ENCODE results near the gene DENND2A.
"Not testable (repeated sequence)": the region's sequence is repeated elsewhere in the genome, so short reads cannot be mapped to it uniquely, and the experiment has no call there.

The DENND2A gene

DNA sequence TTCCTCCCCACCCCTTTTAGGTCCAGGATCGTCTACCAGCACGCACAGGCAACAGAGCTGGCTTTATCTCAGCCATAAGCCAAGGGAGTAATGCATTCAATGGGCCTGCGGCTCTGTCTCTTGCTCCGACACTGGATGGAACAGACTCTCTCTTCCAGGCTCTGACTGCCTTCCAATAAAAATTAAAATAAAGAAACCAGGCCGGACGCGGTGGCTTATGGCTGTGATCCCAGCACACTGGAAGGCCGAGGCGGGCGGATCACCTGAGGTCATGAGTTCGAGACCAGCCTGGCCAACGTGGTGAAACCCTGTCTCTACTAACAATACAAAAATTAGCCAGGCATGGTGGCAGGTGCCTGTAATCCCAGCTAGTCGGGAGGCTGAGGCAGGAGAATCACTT is 4.1 kb upstream of the DENND2A start:
- DNase-seq, result not testable (repeated sequence)

DNA sequence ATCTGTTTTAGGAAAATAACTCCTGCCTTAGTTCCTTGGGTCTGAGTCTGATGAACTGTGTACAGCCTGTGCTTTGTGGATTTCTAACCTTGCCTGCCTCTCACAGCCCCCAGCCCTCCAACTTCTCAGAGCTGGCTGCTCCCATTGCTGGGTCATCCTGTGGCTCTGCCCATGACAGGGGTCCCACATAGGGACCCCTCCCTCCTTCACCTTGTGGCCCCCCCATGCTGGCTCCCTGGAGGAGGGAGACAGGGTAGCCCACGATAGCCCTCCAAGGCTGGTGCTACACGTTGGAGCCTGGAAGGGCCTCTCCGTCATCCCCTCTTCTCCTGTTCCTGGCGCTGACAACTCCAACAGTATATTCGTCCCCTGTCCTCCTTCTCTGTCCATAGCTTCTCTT is 2.8 kb upstream of the DENND2A start:
- DNase-seq, result no peak

DNA sequence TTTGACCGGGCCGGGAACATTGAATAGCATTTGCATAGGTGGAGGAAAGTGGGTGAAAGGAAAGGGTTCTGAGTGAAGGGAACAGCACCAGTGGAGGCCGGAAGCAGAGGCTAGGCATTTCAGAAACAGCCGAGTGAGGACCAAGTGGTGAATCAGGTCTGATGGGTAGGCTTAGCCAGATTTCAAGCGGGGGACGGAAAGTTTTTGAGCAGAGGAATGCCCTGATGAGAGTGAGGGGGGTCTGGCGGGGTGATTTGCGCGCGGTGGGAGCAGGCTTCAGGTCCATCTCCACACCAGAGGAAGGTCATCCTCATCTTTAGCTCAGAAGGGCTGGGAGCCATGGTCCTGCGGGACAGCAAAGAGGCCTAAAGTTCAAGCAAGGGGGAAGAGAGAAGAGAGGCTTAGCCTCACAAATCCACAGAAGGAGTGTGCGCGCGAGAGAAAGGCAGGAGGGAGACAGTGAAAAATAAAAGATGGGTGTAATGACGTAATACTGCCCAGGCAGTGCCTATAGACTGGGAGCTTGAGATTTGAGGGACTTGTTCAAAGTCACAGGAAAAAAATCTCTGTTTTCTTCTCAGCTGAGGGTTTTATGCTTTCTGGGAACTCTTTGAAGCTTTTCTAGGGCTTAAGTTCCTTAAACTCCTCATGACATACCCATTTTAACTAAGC is 1.0 kb upstream of the DENND2A start:
- DNase-seq, result no peak

DNA sequence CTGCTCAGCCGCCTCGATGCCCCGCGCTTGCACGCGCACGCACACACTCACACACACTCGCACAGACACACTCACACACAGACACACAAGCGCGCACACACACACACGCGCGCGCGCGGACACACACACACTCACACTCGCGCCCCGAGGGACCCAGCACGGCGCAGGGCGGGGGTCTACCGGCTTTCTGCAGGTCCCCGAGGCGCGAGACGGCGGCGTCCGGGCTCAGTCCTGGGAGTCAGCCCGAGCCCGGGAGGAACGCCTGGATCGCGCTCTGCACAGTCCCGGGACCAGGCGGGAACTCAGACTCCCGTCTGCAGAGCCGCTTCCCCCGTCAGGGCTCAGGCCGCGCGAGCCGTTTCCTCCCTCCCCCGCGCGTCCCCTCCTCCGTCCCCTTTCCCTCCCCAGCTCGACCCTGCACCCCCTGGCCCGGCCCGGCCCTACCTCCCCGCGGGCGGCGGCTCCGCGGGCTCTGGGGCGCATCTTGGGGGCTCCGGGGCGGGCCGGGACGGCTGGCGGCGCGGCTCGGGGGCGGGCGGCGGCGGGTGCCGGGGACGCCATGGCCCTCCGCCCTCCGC is 464 bp downstream of the DENND2A start:
- DNase-seq, result peak in 1 of 2 experiments; percentile 24

DNA sequence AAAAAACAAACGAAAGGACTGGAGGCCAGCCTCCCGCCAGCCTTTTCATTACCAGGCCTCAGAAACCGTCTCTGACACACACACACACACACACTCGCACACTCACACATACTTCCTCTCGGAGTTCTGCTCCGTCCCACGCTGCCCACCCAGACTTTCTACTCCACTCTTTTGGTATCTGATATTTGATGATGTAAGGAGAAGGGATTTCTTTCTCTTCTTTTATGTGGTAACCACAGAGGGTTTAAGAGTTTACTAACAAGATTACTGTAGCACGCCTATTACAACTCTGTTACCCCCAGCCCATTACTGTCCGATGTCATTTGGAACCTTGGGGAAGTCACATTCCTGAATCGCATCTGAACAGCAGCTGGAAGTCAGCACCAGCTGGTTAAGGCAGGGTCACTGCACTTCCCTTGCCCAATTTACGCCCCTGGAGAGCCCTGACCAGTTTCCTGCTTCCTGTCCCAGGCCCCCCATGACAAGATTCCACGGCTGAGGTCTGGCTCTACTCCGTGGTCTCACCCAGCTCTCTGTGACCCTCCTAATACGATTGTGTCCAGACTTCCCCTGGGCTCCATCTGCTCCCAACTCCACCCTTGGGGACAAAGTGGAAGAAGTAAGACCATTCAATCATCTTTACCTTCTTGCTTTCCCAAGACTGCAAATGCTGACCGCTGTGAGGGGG is 1.1 kb downstream of the DENND2A start:
- no peak for DNase-seq

DNA sequence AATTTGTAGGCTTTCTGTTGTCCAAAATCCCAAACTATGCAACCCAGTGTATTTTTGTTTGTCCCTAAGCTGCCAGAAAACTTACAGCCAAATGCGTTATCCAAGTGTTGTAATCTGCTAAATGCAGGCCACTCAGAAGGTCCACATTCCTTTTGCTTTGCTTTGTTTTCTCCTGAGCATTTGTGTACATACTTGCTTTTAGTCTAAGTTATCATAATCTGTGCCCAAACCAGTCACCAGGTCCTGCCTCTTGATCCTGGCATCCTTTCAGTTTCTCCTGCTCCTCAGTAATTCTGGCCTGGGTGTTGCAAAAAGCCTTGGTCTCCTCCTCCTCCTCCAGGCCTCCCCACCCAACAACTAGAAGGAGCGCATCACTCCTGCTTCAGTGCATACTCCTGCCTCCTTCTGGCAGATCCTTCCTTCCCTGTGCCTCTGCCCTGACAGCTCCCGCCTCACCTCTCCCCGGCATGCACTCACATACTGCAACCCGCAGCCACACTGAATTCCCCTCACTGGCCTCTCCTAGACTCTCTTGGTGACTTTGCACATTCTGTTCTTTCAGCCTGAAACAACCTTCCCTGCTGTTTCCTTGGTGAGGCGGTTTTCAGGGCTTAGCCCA is 2.3 kb downstream of the DENND2A start:
- no peak for DNase-seq

DNA sequence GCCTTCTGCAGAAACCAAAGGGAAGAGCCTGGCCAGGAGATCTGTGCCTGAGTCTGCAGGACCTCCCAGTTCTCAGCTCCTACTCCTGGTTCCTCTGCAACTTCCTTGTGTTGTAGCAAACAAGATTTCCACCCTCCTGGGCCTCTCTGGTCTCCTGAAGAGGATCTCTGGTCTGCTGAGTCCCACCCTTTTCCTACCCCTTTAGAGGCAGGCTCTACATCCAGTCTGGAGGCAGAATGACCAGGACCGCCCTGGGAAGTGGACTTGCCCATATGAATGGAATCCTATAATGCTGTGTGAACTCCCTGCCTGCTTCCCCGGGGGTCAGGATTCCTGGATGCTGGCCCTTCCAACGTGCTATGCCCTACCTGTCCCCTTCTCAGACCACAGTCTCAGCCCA is 3.2 kb downstream of the DENND2A start:
- DNase-seq, result no peak

DNA sequence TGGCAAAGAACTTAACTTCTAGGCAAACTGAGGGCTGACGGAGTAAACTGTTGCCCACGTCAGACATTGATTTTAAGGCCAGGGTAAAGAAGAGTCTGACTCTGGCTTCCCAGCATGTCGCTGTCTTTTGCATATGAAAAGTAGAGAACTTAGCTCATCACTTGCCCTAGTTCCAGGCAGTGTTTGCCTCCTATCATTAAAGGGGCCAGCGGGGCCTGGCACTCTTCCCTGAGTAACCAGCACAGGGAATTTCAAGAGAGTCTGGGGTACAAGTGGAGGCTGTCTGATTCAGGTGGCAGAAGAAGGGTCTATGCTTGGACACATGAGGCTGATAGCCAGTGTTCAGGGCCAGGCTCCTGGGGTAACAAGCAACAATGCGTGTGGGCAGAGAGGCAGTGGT is 4.8 kb downstream of the DENND2A start:
- no peak for DNase-seq

DNA sequence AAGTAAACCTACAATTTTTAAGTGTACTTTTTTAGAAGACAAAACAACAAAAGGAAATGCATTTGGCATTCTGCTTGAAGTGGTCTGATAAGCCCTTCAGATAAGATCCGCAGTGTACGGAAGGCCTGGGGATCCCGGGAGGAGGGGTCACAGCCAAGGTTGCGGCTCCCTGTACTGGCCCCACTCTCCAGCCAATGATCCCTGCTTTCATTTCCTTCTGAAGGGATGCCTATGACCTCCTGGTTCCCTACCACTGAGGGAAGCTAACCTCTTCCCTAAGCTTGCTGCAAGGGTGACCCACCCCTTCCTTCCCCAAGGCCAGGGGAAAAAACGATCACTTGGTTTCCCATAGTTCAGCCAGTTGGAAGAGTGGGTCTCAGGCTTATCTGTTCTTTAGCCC is 5.3 kb downstream of the DENND2A start:
- no peak for DNase-seq

DNA sequence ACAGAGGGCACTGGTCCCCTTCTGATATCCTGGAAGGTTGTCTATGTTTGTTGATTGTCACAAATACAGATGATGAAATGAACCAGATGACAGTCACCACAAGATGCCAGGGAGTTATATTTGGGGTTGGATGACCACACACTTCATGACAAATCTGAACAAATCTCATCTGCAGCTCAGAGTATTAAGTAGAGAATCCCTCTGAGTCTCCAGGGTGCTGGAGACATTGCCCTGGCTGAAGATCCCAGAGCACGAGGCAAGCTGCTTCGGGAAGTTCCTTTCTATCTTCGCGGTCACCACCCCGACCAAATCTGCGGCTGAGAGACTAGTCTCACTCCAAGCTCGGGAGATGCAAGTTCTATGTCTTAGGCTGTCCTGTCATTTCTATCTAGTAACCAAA is 9.0 kb downstream of the DENND2A start:
- no peak for DNase-seq

DNA sequence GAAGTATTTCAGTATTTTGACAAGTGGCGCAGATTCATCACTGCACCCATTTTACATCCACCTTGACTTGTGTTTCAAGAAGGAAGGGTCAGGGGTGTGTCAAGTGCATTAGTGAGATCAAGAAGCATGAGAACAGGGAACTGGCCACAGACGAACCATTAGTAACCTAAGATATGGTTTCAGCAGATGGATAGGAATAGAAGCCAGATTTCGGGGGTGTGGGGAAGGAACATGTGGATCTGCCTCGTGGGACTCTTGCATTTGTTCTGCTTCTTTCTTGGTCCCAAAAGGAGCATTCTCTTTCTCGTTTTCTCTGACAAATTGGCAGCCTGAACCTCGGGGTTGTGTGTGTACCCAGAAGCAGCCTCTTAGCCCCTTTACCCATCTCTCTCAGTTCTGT is 9.6 kb downstream of the DENND2A start:
- no peak for DNase-seq

DNA sequence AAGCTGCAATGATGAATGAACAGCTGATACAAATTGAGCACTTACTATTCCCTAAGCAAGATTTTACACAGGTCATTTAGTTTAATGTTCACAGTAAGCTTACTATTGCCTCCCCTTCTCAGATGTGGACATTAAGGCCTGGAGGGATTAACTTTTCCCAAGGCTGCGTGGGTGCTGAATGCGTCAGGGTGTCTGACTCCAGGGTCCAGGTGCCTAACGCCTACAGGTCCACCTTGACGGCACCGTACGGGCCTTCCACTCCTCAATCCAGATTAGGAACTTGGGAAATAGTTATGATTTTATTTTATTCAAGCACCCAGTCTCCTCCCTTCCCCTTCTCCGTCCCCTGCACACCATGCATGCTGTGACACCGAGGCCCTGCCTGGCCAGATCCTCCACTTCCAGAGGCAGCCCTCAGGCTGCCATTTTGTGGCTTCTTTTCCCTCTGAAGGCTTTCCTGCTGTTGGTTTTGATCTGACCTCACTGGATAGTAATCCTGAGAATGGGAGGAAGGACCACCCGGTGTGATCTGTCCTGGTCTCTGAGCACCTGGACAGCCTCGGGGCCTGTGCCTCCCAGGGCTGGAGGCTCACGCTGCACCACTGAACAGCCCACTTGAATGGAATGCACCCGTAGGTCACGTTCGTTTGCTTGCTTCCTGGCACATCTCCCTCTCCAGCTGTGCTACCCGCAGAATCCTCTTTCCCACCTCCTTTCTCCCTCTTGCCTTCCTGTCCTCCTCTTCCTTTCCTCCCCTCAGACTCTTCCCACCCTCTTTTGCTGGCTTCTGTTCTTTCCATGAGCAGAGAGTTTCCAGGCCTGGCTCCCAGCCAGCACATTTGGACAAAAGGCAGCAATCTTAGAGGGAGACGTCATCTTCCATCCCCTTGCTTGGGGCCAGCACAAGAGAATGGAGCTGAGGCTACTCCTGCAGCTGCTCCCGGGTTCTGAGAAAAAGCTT is 14.4 kb downstream of the DENND2A start:
- DNase-seq, result peak; percentile 36 to 86

DNA sequence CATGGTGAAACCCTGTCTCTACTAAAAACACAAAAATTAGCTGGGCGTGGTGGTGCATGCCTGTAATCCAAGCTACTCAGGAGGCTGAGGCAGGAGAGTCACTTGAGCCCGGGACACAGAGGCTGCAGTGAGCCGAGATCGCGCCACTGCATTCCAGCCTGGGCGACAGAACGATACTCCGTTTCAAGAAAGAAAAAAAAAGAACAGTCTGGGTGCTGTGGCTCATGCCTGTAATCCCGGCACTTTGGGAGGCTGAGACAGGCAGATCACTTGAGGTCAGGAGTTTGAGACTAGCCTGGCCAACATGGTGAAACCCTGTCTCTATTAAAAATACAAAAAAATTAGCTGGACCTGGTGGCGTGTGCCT is 15.4 kb downstream of the DENND2A start:
- DNase-seq, result not testable (repeated sequence)

DNA sequence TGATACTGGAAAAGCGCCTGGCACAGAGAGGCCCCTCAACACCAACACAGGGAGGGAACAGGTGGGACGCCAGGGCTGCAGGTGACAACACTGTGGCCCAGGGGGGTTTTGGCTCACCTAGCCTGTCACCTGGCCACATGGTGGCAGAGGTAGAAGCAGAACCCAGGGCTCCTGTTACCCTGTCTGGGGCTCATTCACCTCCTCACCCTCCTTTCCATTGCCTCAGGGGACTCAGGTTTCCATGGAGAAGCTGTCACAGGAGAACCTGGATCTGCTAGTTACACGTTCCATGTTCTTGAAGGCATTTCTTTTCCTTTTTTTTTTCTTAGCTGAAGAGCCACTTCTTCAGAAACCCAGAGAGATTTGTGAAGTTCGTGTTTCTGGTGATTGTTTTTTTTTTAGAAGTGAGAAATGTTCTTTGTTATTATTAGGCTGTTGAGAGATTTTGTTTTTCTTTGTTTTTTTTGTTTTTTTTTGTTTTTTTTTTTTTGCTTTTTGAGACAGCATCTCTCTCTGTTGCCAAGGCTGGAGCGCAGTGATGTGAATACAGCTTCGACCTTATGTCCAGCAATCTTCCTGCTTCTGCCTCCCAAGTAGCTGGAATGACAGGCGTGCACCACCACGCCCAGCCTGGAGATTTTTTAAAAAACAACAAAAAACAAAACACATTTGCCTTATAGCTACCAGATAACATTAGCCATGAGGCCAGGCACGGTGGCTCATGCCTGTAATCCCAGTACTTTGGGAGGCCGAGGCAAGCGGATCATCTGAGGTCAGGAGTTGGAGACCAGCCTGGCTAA is 16.0 kb downstream of the DENND2A start:
- DNase-seq, result no peak

DNA sequence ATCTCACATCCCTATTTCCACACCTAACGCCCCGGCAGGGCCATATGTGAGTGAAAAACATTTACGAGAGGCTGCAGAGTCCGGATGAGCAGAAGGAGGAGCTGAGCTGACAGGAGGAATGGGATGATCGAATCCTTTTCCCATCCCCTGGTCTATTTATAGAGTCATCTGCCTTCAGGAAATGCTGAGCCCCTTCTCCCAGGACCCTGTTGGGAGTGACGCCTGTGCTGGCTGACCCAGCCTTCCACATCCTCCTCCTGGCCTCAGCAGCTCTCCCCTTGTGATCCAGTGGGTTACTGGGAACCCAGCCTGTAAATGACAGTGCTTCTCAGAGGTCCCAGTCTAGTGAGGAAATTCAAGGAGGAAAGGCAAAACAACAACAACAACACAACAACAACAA is 16.6 kb downstream of the DENND2A start:
- DNase-seq, result no peak

DNA sequence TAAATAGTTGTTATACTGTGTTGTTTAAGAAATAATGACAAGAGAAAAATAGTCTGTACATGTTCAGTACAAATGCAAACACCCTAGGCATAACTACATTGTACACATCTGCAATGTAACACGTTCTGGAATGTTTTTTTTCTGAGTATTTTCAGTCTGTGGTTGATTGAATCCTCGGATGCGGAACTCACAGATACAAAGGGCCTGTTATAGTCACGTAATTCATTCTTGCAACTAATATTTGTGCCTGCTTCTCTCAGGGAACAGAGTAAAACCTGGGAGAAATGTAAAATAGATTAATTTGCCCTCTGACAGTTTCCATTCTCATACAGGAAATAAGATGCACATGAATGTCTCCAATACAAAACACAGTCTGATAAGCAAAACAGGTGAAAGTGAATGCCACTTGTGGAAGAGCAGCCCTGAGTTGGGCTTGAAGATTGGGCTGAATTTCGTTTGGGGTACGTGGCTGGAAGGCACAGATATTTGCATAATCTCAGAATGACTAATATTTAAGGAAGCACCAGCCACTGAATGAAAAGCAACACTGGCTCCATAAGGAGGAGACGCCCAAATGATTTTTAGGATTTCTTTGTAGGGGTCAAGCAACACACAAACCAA is 19.1 kb downstream of the DENND2A start:
- no peak for DNase-seq

DNA sequence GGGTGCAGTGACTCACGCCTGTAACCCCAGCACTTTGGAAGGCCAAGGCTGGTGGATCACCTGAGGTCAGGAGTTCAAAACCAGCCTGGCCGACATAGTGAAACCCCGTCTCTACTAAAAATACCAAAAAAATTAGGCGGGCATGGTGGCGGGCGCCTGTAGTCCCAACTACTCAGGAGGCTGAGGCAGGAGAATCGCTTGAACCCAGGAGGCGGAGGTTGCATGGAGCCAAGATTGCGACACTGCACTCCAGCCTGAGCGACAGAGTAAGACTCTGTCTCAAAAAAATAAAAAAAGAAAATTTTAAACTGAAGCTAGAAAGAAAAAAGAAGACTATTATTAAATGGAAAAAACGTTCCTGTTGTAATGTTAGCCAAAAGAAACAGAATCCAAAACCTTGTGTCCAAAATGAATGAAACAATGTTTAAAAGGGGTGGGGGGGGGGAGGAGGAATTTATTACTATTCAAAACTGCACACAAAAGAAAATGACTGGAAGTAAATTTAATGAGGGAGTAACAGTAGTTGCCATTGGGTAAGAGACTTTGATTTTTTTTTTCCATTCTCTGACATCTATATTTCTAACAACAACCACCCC is 20.6 kb downstream of the DENND2A start:
- not testable (repeated sequence) for DNase-seq

DNA sequence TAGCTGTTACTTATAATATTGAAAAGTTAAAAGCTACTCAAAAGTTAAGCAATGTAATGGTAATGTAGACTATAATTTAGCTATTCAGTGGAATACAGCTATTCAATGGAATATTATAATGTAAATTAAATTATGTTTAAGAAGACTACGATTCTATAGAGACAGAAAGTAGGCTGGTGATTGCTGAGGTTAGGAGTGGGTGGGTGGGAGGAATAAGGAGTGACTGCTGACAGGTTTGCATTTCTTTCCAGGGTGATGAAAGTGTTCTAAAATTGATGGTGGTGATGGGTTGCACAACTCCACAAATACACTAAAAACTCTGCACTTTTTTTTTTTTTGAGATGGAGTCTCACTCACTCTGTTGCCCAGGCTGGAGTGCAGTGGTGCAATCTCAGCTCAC is 21.4 kb downstream of the DENND2A start:
- no peak for DNase-seq

DNA sequence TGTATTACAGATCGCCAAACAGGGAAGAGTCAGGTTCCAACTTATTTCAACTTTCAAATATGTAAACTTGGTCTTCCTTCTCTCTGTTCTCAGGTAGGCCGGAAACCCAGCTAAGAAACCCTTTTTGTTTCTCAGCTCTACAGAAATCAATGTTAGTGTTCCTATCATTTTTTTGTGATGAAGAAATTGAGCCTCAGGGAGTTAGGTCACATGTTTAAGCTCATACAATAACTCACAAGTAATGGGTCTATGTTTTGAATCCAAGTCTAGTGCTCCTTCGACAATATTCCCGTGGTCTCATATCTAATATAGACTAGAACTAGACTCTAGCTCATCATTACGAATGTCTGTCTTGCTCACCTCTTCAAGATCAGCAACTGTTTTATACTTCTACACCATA is 22.3 kb downstream of the DENND2A start:
- DNase-seq, result no peak

DNA sequence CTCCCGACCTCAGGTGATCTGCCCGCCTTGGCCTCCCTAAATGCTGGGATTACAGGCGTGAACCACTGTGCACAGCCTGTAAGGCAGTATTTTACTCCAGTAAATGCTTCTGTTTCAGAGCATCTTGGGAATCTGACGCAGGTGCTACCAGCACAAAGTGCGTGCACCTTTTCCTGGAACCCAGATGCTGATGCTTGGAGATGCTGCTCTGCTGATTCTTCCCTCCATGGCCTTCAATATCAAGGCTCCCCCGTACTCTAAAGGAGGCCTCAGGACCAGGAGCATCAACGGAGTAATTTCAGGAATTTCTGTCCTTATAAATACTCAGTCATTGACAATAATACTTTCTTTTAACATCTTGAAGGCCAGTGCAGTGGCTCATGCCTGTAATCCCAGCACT is 23.5 kb downstream of the DENND2A start:
- no peak for DNase-seq

DNA sequence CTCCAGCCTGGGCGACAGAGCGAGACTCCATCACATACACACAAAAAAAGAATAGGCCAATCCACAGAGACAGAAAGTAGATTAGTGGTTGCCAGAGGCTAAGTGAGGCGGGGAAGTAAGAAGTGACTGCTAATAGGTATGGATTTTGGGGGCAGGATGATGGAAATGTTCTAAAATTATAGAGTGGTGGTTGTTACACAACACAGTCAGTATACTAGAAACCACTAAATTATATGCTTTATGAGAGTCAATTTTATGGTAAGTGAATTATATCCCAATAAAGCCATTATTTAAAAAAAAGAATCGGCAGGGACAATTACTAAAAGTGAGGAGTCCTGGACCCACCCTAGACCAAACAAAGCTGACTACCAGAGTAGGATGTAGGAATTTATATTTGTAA is 24.3 kb downstream of the DENND2A start:
- no peak for DNase-seq
